Brain pericyte (primary cell): Measurements from ENCODE around the gene CCDC146.
"Not testable (repeated sequence)": the region's sequence is repeated elsewhere in the genome, so short reads cannot be mapped to it uniquely, and the experiment has no call there.

ENCODE experiments used
- DNase-seq: peaks from one replicate; pipeline ENCODE4 v3.0.0-alpha.2; 2012; ENCODE audit warnings: low read depth, low spot score

The CCDC146 gene

DNA sequence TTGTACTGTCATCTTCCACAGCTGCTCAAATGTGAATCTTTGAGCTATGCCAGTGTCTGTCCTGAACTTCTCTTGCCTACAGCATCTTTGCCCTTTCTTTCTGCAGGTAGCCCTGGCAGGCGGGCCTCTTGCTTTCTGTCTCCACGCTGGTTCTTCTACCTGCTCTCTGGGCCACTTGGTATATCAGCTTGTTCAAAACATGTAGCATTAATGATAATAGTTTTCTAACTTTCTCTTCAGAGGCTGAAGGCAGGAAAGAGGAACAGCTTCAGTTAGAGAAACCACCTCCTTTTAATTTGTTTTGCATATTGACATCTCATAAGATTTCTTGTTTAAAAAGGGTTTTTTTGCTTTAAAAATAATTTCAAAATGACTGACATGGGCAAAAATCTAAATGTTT, 78.1 kb downstream of the CCDC146 start:
- DNase-seq: no peak

GRCh38 chr7:77202481-77202976, 80.1 kb downstream of the CCDC146 start:
- DNase-seq: no peak

DNA sequence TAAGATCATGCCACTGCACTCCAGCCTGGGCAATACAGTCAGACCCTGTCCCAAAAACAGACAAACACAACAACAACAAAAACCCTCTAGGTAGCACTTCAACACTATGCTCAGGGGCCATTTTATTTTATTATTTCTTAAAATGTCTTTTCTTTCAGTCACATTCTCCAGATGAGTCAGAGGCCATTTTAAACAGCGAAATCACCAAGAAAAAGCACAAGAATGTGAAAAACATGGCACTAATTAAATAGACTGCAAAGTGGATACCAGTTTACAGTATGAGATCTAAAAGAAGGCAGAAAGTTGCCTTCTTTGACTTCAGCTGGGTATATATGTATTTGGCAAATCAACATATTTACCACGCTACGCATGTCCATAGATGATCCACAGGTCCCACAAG, 83.3 kb downstream of the CCDC146 start:
- DNase-seq: no peak

DNA sequence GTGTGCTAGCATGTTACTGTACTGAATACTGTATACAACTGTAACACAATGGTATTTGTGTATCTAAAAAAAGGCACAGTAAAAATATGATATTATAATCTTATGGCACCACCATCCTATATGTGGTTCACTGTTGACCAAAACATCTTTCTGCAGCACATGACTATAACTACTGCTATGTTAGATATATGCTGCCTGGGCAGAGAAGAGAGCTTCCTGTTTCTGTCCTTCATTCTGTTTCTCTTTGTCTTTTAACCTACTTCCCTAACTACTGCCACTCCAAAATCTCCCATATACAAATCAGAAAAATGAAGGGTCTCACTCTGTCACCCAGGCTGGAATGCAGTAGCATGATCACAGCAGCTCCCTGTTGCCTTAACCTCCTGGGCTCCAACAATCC, 86.0 kb downstream of the CCDC146 start:
- no peak for DNase-seq

GRCh38 chr7:77209479-77210139, 87.2 kb downstream of the CCDC146 start:
- DNase-seq: no peak

DNA sequence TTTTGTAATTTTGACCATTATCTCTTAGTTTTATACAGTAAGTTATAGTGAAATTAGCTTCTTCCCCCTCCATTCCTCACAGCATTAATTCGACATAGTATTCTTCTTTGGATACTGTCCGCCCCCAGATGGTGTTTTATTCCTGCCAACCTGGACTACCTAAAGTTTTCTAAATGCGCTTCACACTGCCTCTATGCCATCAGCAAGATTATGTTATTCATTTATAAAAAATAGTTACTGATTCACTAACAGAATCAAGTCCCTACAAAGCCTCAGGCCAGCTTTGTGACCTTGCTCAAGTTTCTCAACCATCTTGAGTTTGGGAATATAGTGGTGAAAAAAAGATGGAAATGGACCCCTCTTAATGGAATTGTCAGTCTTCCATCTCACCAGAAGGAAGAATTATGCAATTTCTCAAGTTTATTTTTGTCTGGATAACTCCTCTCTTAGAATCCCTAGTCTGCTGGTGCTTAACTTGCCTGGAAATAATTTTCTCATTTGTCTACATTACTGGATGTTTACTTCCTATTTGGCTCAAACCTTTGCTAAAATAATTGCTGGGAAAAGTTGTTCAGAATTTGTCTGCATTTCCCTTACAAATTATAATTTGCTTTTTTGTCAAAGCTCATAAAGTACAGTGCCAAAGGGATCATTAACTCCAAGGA, 93.9 kb downstream of the CCDC146 start:
- no peak for DNase-seq

DNA sequence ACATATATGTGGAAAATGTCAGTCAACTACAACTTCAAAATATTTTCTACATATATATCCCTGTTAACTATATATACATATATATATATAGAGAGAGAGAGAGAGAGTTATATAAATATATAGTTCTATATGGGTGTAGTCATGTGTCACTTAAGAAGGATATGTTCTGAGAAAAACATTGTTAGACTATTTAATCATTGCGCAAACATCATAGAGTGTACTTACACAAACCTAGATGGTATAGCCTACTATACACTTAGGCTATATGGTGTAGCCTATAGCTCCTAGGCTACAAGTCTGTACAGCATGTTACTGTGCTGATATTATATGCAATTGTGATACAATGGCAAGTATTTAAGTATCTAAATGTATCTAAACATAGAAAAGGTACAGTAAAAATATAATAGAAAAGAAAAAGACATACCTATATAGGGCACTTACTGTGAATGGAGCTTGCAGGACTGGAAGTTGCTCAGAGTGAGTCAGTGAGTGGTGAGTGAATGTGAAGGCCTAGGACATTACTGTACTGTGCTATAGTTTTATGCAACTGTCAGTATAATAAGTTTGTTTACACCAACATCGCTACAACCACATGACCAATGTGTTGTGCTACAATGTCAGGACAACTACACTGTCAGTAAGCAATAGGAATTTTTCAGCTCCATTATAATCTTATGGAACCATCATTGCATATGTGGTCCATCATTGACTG, 95.2 kb downstream of the CCDC146 start:
- no peak for DNase-seq

DNA sequence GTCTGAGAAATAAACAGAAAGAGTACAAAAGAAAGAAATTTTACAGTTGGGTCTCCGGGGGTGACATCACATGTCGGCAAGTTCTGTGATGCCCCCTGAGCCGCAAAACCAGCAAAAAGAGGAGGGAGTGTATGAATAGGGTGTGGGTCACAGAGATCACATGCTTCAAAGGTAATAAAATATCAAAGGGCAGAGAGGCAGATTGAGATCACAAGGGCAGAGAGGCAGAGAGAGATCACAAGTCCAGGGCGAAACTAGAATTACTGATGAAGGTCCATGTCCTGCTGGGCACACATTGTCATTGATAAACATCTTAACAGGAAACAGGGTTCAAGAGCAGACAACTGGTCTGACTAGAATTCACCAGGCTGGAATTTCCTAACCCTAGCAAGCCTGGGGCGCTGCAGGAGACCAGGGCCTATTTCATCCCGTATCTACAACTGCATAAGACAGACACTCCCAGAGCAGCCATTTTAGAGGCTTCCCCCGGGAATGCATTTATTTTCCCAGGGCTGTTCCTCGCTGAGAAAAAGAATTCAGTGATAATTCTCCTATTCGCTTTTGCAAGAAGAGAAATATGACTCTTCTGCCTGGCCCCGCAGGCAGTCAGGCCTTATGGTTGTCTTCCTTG, 97.4 kb downstream of the CCDC146 start:
- DNase-seq: not testable (repeated sequence)

- DNase-seq: no peak
These were observed 99.7 kb downstream of the CCDC146 start for GRCh38 chr7:77222065-77222464.

DNA sequence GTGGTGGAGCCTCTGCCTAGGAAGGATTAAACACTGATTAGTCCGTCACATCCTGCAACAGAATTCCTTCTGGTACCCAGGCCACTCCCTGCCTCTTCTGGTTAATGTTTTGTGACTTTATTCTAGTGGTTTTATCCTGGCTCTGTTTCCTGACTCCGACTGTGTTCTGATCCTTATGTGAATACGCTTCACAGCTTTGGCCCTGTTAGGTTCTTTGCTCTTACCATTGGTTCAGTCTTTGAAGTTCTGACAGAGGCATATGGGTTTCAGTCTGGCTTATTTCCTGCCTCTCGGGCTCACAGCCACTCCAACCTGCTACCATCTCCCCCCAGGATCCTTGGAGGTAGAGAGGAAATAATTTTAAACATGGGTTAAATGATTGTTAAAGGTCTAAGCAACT, 100.4 kb downstream of the CCDC146 start:
- no peak for DNase-seq

DNA sequence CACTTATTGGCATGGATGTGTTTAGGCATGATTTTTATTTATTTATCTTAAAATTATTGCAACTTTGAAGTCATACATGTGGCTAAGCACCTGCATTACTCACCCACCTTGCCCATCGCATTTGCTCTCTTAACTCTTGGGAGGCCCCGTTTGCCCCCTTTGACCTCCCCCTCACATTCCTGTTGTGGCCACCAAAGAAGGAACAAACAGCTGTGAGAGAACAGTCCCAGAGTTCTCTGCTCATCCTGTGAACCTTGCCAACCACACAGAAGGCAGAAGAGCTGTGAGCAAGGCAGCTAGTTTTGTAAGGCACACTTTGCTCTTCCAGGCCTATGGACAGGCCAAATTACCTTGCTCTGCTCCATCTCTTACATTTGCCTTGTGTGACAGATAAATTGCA, 100.8 kb downstream of the CCDC146 start:
- no peak for DNase-seq

DNA sequence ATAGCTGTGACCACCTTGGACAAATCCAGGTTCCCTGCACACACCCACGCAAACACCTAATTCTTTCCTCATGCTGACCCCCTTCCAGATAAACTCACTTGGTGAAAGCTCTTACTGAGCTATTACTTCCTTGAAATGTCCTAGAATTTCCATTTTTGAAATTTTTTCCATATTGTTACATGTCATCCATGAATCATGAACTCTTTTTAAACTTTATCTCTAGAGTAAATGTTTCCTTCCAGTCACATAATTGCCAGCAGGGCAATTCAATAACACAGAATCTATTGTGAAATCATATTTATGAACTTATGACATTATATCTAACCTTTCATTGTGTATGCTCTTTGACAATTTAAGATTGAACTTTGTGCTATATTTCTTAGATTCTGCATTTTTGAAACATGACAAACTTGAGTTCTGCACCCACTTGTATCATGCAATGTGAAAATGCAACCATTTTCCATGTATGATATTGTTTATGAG, 104.0 kb downstream of the CCDC146 start:
- DNase-seq: no peak

DNA sequence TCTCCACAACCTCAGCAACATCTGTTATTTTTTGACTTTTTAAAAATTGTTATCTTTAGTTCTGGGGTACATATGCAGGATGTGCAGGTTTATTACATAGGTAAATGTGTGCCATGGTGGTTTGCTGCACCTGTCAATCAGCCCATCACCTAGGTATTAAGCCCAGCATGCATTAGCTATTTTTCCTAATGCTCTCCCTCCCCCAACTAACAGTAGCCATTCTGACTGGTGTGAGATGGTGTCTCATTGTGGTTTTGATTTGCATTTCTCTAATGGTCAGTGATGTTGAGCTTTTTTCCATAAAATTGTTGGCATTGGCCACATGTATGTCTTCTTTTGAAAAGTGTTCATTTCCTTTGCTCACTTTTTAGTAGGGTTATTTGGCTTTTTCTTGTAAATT, 106.4 kb downstream of the CCDC146 start:
- not testable (repeated sequence) for DNase-seq

DNA sequence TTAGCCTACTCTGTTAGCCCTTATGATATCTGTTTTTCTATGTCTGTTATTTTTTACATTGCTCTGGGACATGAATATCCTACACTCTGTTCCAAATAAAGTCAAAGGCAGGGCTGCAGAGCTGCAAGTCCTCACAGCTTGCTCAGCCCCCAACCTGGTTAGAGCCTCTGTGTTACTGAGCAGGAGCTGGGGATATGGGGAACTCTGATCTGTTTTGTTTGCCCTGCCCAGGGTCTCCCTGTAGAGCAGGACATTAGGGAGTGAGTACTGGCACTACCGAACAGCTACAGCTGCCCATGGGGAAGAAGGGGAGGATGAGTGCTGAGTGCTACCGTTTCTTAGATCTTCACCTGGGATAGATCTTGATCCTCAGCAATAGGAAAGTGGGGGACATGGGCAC, 110.1 kb downstream of the CCDC146 start:
- DNase-seq: no peak

- no peak for DNase-seq
These were observed 112.9 kb downstream of the CCDC146 start for GRCh38 chr7:77235276-77235675.

- DNase-seq: no peak
These were observed 116.3 kb downstream of the CCDC146 start for GRCh38 chr7:77238703-77239136.

- no peak for DNase-seq
These were observed 117.1 kb downstream of the CCDC146 start for GRCh38 chr7:77239471-77239870.

DNA sequence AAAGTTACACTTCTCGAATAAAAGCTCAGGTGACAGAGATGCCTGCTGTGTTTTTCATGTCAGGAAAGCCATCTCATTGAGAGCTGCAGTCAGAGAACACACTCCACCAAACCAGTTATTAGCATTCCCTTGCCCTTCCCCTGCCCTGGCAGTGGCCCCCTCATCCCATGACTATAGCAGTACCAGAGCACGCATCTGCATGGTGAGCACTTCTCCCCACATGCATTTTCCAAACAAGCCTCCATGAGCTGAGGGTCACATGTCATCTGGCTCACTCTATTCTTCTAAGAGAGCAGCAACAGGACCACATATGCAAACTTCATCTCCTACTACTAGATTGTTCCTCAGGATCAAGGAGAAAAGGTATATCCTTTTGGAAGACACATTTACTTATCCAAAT, 119.7 kb downstream of the CCDC146 start:
- DNase-seq: no peak

- DNase-seq: no peak
These were observed 120.1 kb downstream of the CCDC146 start for GRCh38 chr7:77242554-77242953.

GRCh38 chr7:77244222-77244934, 122.0 kb downstream of the CCDC146 start:
- no peak for DNase-seq

- no peak for DNase-seq
These were observed 122.8 kb downstream of the CCDC146 start for GRCh38 chr7:77245015-77245755.
